Measurements from ENCODE around the gene SNX11.
A peak's percentile ranks its signal among the peaks of the same experiment; 100 is the strongest.
"Not testable (repeated sequence)": the region's sequence is repeated elsewhere in the genome, so short reads cannot be mapped to it uniquely, and the experiment has no call there.

SNX11 gene

GRCh38 chr17:48074322-48075081, 33.1 kb upstream of the SNX11 start:
- TF ChIP-seq, protein P1, sequence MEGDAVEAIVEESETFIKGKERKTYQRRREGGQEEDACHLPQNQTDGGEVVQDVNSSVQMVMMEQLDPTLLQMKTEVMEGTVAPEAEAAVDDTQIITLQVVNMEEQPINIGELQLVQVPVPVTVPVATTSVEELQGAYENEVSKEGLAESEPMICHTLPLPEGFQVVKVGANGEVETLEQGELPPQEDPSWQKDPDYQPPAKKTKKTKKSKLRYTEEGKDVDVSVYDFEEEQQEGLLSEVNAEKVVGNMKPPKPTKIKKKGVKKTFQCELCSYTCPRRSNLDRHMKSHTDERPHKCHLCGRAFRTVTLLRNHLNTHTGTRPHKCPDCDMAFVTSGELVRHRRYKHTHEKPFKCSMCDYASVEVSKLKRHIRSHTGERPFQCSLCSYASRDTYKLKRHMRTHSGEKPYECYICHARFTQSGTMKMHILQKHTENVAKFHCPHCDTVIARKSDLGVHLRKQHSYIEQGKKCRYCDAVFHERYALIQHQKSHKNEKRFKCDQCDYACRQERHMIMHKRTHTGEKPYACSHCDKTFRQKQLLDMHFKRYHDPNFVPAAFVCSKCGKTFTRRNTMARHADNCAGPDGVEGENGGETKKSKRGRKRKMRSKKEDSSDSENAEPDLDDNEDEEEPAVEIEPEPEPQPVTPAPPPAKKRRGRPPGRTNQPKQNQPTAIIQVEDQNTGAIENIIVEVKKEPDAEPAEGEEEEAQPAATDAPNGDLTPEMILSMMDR (IDR thresholded peaks at IDR 0.05; ENCODE audit: low read depth, low read length) = peak; percentile 78
- DNase-seq (ENCODE audit: extremely low read depth, low read depth) = peak; percentile 62

DNA sequence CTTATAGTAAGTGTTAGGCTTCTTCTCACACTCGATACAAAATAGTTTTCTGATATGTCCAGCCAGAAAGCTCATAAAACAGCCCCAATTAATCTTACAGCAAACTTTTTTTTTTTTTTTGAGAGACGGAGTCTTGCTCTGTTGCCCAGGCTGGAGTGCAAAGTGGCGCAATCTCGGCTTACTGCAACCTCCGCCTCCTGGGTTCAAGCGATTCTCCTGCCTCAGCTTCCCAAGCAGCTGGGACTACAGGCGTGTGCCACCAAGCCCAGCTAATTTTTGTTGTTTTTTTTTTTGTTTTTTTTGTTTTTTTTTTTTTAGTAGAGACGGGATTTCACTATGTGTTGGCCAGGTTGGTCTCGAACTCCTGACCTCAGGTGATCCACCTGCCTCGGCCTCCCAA, 30.4 kb upstream of the SNX11 start:
- DNase-seq (ENCODE audit: extremely low read depth, low read depth) = not testable (repeated sequence)

- TF ChIP-seq, protein P1 (IDR thresholded peaks at IDR 0.05; ENCODE audit: low read depth, low read length) = no peak
- no peak for DNase-seq (ENCODE audit: extremely low read depth, low read depth)
Observed at GRCh38 chr17:48081858-48082257, 25.7 kb upstream of the SNX11 start.

DNA sequence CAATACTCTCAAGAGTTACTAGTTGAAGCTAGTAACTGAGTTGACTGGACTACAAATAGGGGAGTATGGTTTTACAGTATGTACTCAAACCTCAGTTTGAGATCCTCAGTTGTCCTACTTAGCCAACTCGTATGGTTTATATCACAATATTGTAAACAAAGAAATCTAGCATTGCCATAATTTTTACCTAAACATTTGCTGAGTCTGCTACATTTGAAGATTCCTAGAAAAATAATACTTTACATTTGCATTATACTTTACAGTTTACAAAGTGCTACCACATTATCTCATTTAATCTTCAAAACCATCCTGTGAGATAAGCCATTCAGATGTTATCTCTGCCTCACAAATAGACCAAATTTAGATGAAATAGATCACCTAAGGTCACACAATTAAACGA, 22.6 kb upstream of the SNX11 start:
- DNase-seq (ENCODE audit: extremely low read depth, low read depth) = no peak
- TF ChIP-seq, protein P1 (IDR thresholded peaks at IDR 0.05; ENCODE audit: low read depth, low read length) = no peak

- TF ChIP-seq, protein P1 (IDR thresholded peaks at IDR 0.05; ENCODE audit: low read depth, low read length) = no peak
- no peak for DNase-seq (ENCODE audit: extremely low read depth, low read depth)
Observed at GRCh38 chr17:48093341-48094045, 14.1 kb upstream of the SNX11 start.

DNA sequence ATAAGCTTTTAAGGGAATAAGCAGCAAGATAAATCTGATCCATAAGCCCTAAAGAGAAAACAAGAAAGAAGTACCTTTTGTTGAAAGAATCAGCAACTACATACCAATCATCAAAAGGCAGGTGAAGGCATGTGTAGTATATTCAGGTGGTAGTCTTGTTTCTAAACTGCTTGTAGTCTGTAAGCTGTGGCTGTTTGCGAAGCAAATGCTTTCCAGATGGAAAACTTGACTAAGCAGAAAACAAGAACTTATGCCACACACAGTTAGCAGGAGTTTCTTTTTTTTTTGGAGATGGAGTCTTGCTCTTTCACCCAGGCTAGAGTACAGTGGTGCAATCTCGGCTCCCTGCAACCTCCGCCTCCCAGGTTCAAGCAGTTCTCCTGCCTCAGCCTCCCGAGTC, 12.0 kb upstream of the SNX11 start:
- no peak for DNase-seq (ENCODE audit: extremely low read depth, low read depth)
- TF ChIP-seq, protein P1 (IDR thresholded peaks at IDR 0.05; ENCODE audit: low read depth, low read length) = no peak

- no peak for DNase-seq (ENCODE audit: extremely low read depth, low read depth)
- TF ChIP-seq, protein P1 (IDR thresholded peaks at IDR 0.05; ENCODE audit: low read depth, low read length) = no peak
Observed at GRCh38 chr17:48100160-48100559, 7.4 kb upstream of the SNX11 start.

Data from AG09319 (cell line).